ENCODE measurements around the gene MYO1F. TPM values are rescaled to one million over a fixed set of nuclear protein-coding genes. Genes with fewer than 3 reads are reported as not detected.

The MYO1F gene
- polyA plus RNA-seq, 3 donors, result 121 to 707 (median 197) TPM

- peak overlapping the region; percentile 91 to 95 for H3K4me3 Mint-ChIP-seq
- Histone ChIP-seq H3K4me3 (replicated peaks in 1 of 3; ENCODE audit: low read depth in 2 of 3, low read length in 3 of 3) (peak overlapping the region in 1 of 3 experiments; percentile 87), H3K9me3 (replicated peaks in 1 of 2; ENCODE audit: control insufficient read depth in 1 of 2, insufficient read depth in 1 of 2, low read length in 2 of 2) (no peaks in the 10 kb centered on the region), H3K36me3 (replicated peaks in 1 of 2; ENCODE audit: control insufficient read depth in 1 of 2, insufficient read depth in 2 of 2, low read length in 2 of 2) (peaks cover 3 to 8% of the 10 kb centered on the region in 2 donors), H3K9ac (ENCODE audit: insufficient read depth, low read length, poor library complexity, severe bottlenecking) (peak overlapping the region; percentile 8), H3K79me2 (ENCODE audit: insufficient read depth, low read length) (peaks cover 50% of the 10 kb centered on the region), H3K27ac (ENCODE audit: low read depth in 1 of 2, low read length in 2 of 2) (peak overlapping the region; percentile 78 to 83), H3K27me3 (ENCODE audit: control insufficient read depth in 2 of 2, insufficient read depth in 2 of 2, low read length in 2 of 2) (no peaks in the 10 kb centered on the region), H2AFZ (ENCODE audit: insufficient read depth, low read depth, low read length, poor library complexity, severe bottlenecking) (no peak overlapping the region), H3K4me2 (replicated peaks; ENCODE audit: extremely low read depth, low read length, poor library complexity, severe bottlenecking) (peak overlapping the region; percentile 85), H4K20me1 (ENCODE audit: insufficient read depth, low read length) (peaks cover 20% of the 10 kb centered on the region), H3K4me1 (ENCODE audit: control insufficient read depth in 1 of 2, insufficient read depth in 2 of 2, low read length in 2 of 2) (peaks cover 66 to 83% of the 10 kb centered on the region in 2 donors)
- WGBS (ENCODE audit: insufficient coverage), result 3% methylated on average over 4 of the region's 7 CpGs
- H3K9me3 Mint-ChIP-seq, result peaks cover 0 to 1% (median 0%) of the 10 kb centered on the region in 7 donors
- peak overlapping the region; percentile 95 to 98 (median 97) for H3K27ac Mint-ChIP-seq
- intact Hi-C loops (cut with micrococcal nuclease), result loop anchor here in 1 of 2 donors (10.0 kb wide), 1 partner anchor 59 kb away; the partner anchor contains the start of gene HNRNPM
- no peak for TF ChIP-seq CTCF (IDR thresholded peaks at IDR 0.05)
- peaks cover 4 to 27% of the 10 kb centered on the region in 2 donors for H3K36me3 Mint-ChIP-seq
- peaks cover 70% of the 10 kb centered on the region for H3K4me1 Mint-ChIP-seq
- peaks cover 0 to 3% (median 2%) of the 10 kb centered on the region in 3 donors for H3K27me3 Mint-ChIP-seq (ENCODE audit: low read depth in 3 of 3)
- peak; percentile 24 to 55 (median 49) for DNase-seq
These were observed 73.1 kb downstream of the MYO1F start for GRCh38 chr19:8504171-8504570.

GRCh38 chr19:8503510-8503909 is 73.7 kb downstream of the MYO1F start:
- peak overlapping the region; percentile 41 for H2AFZ ChIP-seq (ENCODE audit: insufficient read depth, low read depth, low read length, poor library complexity, severe bottlenecking)
- H3K9me3 ChIP-seq (replicated peaks in 1 of 2; ENCODE audit: control insufficient read depth in 1 of 2, insufficient read depth in 1 of 2, low read length in 2 of 2), result no peaks in the 10 kb centered on the region
- intact Hi-C loops (cut with micrococcal nuclease), result loop anchor here in 1 of 2 donors (10.0 kb wide), 1 partner anchor 59 kb away; the partner anchor contains the start of gene HNRNPM
- peaks cover 26% of the 10 kb centered on the region for H4K20me1 ChIP-seq (ENCODE audit: insufficient read depth, low read length)
- H3K27ac ChIP-seq (ENCODE audit: low read depth in 1 of 2, low read length in 2 of 2), result peak overlapping the region; percentile 78 to 83
- Mint-ChIP-seq H3K36me3 (peaks cover 11 to 33% of the 10 kb centered on the region in 2 donors), H3K27ac (peak overlapping the region; percentile 95 to 98 (median 97)), H3K9me3 (peaks cover 0 to 1% (median 0%) of the 10 kb centered on the region in 7 donors), H3K4me3 (peak overlapping the region; percentile 91 to 95), H3K4me1 (peaks cover 73% of the 10 kb centered on the region), H3K27me3 (ENCODE audit: low read depth in 3 of 3) (peaks cover 0 to 3% (median 2%) of the 10 kb centered on the region in 3 donors)
- DNase-seq, result peak; percentile 60 to 78 (median 75)
- H3K9ac ChIP-seq (ENCODE audit: insufficient read depth, low read length, poor library complexity, severe bottlenecking), result no peak overlapping the region
- no peak for TF ChIP-seq CTCF (IDR thresholded peaks at IDR 0.05)
- 40% methylated on average over 2 of the region's 7 CpGs for WGBS (ENCODE audit: insufficient coverage)
- peaks cover 10 to 15% of the 10 kb centered on the region in 2 donors for H3K36me3 ChIP-seq (replicated peaks in 1 of 2; ENCODE audit: control insufficient read depth in 1 of 2, insufficient read depth in 2 of 2, low read length in 2 of 2)
- H3K4me3 ChIP-seq (replicated peaks in 1 of 3; ENCODE audit: low read depth in 2 of 3, low read length in 3 of 3), result peak overlapping the region in 1 of 3 experiments; percentile 87
- H3K27me3 ChIP-seq (ENCODE audit: control insufficient read depth in 2 of 2, insufficient read depth in 2 of 2, low read length in 2 of 2), result no peaks in the 10 kb centered on the region
- H3K4me2 ChIP-seq (replicated peaks; ENCODE audit: extremely low read depth, low read length, poor library complexity, severe bottlenecking), result peak overlapping the region; percentile 85
- peaks cover 68 to 85% of the 10 kb centered on the region in 2 donors for H3K4me1 ChIP-seq (ENCODE audit: control insufficient read depth in 1 of 2, insufficient read depth in 2 of 2, low read length in 2 of 2)
- peaks cover 57% of the 10 kb centered on the region for H3K79me2 ChIP-seq (ENCODE audit: insufficient read depth, low read length)

Data from CD14-positive monocyte (primary cell).